ENCODE data around the gene U2SURP.
"Not testable (repeated sequence)": the region's sequence is repeated elsewhere in the genome, so short reads cannot be mapped to it uniquely, and the experiment has no call there.

Gene U2SURP

DNA sequence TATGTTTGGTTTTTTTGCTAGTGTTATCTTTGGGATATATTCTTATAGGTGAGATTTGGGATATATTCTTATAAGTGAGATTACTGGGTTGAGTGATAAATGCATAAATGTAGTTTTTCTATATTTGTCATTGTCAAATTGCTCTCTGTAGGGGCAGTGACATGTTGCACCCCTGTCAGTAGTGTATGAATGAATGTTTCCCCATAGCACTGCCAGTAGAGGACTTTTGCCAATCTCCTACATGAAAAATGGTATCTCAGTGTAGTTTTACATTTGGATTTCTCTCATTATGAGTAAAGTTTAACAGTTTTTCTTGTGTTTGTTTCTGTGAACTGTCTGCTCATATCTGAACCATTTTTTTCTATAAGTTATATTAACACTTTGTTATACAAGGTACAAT, 13.6 kb downstream of the U2SURP start:
- DNase-seq (ENCODE audit: low read depth) = no peak

DNA sequence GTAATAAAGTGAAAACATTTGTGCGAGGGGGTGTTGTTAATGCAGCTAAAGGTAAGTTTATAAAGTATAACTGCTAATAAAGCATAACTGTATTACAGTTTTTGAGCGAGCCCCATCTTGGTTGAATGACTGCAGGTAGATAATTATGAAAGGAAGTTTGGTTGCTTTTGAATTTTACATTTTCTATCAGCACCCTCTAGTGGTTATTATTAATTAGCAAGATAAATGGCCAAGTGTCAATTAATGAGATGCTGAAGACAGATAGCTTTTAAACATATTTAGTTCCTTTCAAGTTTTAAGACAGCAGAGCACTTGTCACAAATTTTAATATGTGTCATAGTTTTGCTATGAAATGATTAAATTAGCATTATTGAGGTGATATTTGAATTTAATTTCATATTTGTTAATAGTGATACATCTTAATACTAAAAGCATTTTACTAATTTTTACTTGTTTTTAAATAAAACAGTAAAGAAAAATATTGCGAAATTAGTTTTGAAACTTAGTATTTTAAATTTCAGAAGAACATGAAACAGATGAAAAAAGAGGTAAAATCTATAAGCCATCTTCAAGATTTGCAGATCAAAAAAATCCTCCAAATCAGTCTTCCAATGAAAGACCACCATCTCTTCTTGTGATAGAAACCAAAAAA, 15.1 kb downstream of the U2SURP start:
- DNase-seq (ENCODE audit: low read depth) = no peak

DNA sequence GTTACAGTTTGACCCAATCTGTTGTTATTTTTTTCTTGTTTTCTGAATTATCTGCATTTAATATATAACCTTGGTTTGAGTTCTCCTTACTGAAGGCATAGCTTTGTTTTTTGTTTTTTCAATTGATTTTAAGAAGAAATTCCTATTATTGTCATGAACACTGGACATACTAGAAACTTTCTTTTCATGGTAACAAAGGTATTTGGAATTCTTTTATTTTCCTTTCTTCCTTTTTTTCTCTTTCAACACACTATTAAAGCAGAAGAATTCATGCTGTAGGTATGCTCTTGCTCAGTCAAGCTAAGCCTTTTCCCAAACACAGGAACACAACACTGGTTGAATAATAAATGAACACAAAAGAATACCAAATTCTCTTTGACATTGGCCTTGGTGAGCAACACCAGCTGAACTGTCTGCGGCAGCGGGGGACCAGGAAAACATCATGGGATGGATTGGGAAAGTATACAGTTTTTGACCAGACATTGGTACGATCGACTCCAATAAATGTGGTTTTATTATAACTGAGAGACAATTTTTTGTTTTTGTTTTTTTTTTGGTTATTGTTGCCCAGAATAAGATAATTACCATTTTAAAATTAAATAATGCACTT, 23.1 kb downstream of the U2SURP start:
- no peak for DNase-seq (ENCODE audit: low read depth)

DNA sequence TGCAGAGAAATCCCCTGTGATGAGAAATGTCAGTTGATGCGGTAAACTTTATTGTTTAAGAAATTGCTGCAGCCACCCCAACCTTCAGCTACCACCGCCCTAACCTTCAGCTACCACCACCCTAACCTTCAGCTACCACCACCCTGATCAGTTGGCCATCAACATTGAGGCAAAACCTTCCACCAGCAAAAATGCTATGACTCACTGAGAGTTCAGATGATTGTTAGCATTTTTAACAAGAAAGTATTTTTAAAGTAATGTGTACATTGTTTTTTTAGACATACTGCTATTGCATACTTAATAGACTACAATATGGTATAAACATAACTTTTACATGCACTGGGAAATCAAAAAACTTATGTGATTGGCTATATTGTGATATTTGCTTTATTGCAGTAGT, 30.0 kb downstream of the U2SURP start:
- no peak for DNase-seq (ENCODE audit: low read depth)

DNA sequence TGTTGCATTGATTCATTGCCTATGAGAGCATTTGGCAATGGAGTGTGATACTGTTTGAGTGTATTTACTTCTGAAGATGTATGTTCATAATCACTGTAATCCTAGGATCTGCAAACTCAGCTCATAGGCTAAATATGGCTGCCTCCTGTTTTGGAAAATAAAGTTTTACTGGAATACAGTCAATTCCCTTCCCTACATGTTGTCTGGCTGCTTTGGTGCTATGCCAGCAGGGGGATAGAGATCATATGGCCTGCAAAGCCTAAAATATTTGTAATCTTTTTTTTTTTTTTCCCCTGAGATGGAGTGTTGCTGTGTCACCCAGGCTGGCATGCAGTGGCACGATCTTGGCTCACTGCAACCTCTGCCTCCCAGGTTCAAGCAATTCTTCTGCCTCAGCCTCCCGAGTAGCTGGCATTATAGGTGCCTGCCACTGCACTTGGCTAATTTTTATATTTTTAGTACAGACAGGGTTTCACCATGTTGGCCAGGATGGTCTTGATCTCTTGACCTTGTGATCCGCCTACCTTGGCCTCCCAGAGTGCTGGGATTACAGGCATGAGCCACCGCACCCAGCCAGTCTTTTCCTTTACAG, 30.5 kb downstream of the U2SURP start:
- not testable (repeated sequence) for DNase-seq (ENCODE audit: low read depth)

DNA sequence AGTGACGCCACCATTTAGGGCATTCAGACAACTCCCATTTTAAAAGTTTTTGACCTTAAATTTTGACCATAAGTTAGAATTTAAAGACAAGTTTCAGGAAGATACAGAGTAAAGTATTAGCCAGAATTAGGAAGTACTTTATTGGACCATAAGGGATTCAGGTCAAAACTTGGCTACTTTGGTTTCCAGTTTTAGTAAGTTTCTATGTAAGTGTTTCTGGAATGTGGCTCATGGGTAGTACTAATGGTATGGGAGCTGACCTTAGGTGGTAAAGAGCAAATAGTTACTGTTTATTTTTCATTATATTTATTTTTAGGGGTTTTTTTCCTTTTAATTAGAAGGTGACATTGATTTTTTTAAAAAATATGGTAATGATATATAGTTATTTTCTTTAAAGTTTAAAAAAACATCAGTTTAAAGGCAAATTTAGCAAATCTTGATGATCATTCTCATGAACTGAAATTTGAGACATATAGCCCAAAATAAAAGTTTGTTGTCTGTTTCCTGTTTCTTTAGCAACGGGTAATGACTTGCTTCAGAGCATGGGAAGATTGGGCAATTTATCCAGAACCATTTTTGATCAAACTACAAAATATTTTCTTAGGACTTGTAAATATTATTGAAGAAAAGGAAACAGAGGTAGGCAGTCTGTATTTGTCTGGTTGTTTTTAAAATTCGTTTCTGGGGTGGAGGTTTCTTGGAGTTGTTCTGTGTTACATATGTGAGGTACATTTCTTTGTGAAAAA, 34.3 kb downstream of the U2SURP start:
- DNase-seq (ENCODE audit: low read depth) = no peak

DNA sequence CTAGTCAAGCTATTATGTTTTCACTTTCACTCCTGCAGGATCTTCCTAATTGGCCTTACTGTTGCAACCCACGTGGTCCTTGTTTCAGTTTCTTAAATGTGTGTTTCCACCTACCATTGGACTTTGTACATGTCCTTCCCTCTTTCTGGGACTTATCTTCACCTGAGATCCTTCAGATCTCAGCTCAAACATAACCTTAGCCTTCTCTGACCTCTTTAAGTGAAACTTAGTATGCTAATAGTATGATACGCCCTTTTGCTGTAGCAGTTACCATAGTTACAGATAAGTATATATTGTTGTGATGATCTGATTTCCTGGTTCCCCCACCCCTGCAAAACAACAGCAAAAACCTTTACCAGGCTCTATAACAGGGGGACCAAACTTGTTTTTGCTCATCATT, 35.2 kb downstream of the U2SURP start:
- DNase-seq (ENCODE audit: low read depth) = no peak

DNA sequence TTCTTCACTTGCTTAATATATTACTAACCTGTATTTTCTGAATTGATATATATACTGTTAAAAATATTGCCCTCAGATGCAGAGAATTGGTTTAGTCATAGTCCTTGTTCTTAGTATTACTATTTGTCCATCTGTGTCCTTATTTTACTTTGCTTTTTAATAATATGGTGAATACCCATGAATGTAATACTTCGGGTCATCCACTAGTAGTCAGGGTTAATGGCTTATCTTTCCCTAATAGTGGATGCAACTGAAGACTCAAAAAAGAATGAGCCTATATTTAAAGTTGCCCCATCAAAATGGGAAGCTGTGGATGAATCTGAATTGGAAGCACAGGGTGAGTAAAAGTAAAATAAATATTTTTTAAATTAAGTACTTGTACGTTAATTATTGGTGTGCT, 36.5 kb downstream of the U2SURP start:
- DNase-seq (ENCODE audit: low read depth) = no peak

DNA sequence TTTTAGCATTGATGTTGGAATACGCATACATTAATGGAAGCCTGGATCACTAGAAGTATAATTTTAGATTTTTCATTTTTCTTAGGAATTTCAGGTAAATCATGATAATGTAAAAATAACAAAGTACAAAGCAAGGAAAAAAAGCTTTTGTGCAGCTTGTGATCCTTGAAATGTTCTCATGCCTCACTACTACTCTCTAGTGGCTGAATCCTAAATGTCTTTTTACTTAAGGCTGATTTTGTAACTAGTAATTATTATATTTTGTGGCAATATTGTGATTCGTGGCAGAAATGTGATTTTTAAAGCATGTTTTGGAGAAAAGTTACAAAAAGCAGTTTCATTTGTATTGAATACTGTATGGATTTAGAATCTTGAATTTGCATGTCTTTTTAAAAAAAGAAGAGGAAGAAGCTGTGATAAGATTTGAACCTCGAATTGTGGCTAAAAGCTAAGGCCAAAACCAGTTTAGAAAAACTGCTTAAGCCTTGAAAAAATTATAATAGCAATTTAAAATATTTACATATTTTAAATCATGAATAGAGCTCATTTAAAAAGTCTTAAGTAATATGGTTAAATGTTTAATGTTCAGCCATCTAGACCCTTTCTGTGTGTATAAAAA, 39.0 kb downstream of the U2SURP start:
- no peak for DNase-seq (ENCODE audit: low read depth)

DNA sequence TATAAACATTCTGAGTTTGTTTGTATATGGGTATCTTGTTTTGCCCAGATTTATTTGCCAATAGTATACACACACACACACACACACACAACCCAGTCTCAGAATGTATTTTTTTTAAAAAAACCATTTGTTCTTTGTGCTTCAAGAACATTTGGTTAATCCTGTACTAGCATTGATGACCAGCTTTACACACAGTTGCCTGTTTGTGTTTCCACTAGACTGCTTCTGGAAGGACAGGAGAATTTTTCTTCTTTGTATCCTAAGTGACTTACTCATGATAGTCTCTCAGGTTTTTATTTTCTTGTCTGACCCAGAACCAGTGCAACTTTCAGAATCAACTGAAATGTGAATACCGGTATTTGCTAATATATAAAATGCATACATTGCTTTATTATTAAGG, 40.5 kb downstream of the U2SURP start:
- DNase-seq (ENCODE audit: low read depth) = no peak

DNA sequence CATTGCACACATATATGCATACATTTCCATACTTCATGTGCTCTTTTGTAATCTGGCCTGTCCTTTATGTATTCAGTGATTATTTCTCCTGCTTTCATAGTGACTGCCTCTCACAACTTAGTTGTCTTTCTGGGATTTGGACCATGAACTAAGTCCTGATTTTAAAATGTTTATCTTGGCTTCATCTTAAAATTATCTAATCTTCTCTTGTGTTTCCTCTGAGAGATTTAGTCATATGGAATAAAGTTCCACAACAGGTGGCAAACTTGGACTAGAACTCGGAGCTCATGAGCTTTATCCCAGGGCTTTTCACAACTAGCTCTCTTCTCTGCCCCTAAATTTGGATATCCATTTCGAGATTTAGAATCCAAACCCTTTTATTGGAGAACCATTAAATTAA, 44.3 kb downstream of the U2SURP start:
- no peak for DNase-seq (ENCODE audit: low read depth)

DNA sequence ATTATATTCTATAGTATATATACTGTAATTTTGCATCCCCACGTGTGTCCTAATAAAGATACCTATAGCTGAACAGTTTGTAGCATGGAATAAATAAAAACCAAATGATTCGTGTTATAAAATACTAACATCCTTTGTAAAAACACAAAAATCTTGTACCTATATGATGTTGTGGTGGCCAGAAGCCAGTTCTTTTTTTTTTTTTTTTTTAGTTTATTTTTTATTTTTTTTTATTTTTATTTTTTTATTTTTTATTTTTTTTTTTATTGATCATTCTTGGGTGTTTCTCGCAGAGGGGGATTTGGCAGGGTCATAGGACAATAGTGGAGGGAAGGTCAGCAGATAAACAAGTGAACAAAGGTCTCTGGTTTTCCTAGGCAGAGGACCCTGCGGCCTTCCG, 44.7 kb downstream of the U2SURP start:
- not testable (repeated sequence) for DNase-seq (ENCODE audit: low read depth)

DNA sequence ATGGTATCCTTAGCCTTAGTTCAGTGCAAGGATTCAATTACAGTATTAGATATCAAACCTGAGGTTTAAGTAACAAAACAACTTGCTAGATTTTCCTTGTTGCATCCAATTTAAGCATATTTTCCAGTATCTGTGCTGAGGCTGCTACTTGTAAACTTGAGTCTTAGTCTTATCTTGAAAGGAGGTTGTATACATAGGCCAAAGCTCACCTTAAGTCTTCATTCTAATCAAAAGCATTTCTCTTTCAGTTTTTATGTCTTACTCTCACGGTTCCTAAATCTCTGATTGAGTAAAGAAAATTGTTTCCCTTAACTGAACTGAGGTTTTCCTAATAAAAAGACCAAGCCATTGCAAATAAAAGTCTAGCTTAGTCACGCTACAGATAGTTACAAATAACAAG, 52.6 kb downstream of the U2SURP start:
- no peak for DNase-seq (ENCODE audit: low read depth)

DNA sequence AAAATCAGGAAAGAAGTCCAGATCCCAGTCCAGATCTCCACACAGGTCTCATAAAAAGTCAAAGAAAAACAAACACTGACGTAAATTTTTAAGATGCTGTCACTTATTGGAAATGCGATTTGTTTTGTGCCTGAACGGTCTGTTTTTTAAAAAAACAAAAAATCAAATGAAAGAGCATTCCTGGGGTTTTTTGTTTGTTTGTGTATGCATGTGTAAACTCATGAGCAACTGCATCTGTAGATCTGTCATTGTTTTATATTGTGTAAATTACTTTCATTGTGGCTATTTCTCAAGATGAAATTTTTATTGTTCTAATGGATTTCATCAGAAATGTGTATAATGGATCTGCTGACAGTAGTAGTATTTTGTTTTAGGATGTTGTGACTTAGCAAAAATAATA, 55.0 kb downstream of the U2SURP start:
- DNase-seq (ENCODE audit: low read depth) = no peak

DNA sequence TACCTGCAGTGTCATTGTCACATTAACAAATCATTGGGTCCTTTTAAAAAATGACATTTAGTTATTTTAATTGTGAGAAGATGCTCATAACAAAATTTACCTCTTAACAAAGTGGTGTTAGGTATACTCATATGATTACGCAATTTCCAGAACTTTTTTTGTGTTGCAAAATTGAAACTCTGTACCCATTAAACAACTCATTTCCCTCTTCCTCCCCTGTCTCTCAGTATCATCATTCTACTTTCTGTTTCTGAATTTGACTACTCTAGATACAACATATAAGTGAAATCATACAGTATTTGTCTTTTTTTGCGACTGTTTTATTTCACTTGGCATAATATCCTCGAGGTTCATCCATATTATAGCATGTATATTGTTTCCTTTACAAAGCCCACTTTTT, 59.5 kb downstream of the U2SURP start:
- no peak for DNase-seq (ENCODE audit: low read depth)

DNA sequence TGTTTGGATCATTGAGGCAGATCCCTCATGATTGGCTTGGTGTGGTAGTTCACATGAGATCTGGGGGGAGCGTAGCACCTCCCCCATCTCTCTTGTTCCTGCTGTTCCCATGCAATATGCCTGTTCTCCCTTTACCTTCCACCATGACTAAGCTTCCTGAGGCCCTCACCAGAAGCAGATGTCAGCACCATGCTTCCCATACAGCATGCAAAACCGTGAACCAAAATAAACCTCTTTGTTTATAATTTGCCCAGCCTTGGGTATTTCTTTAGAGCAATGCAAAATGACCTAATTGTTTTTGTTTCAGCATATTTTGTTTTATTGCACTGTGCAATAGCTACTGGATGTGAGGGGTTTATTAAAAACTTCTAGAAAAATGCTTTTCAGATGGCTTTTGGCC, 61.6 kb downstream of the U2SURP start:
- DNase-seq (ENCODE audit: low read depth) = no peak

DNA sequence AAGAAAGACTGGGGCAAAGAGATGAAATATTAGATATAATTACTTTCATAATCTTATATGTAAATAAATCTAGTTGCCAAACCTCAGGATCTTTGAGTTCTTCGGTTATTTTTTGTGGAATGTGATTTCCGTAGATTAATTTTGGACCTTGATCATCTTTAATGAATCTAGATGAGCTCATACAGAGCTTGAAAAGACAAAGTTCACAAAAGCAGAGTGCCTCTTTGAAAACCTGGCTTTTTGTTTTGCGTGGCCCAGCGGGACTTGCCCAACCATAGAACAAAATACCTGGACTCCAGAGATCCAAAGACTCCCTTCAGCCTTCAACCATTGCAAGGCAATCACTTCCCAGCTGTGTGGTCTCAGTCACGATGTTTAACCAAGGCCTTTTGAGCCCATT, 63.4 kb downstream of the U2SURP start:
- DNase-seq (ENCODE audit: low read depth) = no peak

DNA sequence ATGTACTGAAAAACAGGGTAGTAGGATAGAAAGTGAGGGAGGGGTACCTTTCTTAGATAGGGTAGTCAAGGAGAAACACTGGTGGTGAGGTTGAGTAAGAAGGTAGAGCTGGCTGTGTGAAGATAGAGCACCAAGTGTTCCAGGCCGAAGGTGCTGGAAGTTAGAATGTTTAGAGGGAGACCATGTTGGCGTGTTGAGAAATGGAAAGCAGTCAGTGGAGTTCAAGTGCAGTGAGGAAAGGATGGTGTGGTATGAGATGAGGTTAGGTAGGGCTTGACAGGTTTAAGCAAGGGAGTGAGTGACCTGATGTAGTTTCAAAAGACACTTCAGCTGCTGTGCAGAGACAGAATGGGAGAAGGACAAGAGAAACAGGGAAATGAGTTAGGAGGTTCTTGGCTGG, 64.0 kb downstream of the U2SURP start:
- DNase-seq (ENCODE audit: low read depth) = no peak

DNA sequence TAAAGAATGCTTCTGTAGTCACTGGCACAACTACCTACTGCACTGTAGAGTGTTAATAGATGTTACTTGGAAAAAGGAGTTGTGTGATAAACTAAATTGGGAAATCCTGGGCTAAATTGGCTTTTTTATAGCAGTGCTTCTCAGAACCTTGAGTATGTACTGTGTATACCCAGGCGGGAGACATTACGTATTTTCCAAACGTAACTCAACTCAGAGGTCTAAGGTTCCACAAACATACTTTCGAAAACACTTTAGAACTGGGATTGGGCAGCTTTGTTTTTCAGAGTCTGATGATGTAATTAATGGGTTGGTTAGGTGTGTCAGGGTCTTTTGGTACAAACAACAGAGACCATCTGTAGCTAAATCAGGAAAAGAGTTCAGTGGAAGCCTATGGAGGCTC, 64.7 kb downstream of the U2SURP start:
- no peak for DNase-seq (ENCODE audit: low read depth)

DNA sequence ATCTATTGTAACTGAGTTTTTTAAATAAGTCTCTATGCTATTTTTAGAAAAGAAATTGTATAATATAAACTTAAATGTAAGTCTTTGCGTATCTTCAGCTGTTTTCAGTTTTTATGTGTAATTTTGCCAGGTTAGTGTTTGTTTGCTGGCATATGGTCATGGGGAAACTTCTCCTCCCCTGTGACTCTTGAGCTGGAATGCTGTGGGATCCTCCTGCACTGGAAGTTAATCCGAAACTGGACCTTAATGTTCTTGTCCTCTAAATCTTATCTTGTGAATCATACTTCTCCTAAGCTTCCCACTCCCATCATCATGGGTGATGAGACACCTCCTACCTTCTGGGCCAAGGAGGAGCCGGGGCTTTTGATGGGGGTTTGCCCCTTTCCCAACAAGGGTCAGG, 65.8 kb downstream of the U2SURP start:
- DNase-seq (ENCODE audit: low read depth) = no peak

DNA sequence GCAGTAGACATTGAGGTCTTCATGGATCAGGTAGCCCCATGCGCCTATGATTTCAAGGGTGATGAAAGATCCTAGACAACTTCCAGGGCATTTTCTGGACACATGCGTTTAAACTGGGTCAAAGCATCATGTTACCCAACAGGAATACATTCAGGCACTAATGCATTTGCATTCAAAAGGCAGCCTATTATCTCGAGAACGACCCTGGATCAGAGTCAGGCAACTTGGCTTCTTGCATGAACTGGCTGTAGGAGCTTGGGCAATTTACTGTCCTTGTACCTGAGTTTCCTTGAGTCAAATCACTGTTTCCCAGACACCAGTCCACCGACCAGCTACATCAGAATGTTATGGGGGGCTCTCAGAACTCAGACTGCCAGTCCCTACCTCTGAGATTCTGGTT, 66.7 kb downstream of the U2SURP start:
- no peak for DNase-seq (ENCODE audit: low read depth)

DNA sequence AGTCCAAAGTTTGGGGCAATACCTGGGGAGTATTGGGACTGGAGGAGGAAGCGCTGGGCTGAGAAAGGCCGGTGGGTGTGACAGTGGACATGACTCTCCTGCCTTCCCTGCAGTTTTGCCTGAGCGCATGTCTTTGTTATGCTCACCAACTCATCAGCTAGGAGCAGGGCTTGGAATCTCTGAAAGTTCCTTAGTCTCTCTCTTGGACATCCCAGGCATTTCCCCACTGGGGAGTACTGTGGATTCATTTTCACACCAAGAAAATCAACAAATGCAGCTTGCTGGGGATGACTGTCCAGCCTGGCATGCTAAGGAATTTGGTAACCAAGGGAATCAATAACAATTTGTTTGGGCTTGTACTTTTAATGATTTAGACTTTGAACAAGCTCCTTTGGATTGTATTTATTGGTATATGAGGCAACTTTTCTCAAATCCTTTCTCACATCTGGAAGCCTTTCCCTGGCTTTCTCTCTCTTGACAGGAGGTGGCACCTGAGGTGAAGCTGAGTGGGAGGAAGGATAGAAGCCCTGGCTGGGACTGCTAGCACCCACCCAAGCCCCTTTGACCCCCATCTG, 69.7 kb downstream of the U2SURP start:
- DNase-seq (ENCODE audit: low read depth) = no peak
